ENCODE results near the gene TBC1D5.
A peak's percentile ranks its signal among the peaks of the same experiment; 100 is the strongest.

TBC1D5 gene

DNA sequence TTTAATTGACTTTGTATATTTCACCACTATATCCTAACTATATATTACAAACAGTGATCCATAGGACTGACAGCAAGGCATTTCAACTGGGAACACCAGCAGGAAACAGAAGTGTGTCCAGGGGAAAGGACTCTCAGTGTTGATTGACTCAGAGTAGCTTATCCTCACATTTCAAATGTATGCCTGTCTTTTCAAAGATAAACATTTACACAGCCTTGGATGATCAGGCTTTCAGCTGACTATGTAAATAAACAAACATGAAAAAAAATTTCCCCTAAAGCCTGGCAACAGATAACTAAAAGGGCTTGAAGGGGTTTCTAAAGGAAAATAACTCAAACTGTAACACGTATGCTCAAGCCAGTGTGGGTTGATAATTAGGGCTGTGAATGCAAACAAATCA is 321.8 kb downstream of the TBC1D5 start:
- TF ChIP-seq, protein P1, sequence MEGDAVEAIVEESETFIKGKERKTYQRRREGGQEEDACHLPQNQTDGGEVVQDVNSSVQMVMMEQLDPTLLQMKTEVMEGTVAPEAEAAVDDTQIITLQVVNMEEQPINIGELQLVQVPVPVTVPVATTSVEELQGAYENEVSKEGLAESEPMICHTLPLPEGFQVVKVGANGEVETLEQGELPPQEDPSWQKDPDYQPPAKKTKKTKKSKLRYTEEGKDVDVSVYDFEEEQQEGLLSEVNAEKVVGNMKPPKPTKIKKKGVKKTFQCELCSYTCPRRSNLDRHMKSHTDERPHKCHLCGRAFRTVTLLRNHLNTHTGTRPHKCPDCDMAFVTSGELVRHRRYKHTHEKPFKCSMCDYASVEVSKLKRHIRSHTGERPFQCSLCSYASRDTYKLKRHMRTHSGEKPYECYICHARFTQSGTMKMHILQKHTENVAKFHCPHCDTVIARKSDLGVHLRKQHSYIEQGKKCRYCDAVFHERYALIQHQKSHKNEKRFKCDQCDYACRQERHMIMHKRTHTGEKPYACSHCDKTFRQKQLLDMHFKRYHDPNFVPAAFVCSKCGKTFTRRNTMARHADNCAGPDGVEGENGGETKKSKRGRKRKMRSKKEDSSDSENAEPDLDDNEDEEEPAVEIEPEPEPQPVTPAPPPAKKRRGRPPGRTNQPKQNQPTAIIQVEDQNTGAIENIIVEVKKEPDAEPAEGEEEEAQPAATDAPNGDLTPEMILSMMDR (IDR thresholded peaks at IDR 0.05; ENCODE audit: low read length, missing control alignments) = no peak
- DNase-seq (ENCODE audit: low read depth) = no peak
- no peak overlapping the region for H3K4me3 ChIP-seq (replicated peaks; ENCODE audit: low read depth, low read length)

DNA sequence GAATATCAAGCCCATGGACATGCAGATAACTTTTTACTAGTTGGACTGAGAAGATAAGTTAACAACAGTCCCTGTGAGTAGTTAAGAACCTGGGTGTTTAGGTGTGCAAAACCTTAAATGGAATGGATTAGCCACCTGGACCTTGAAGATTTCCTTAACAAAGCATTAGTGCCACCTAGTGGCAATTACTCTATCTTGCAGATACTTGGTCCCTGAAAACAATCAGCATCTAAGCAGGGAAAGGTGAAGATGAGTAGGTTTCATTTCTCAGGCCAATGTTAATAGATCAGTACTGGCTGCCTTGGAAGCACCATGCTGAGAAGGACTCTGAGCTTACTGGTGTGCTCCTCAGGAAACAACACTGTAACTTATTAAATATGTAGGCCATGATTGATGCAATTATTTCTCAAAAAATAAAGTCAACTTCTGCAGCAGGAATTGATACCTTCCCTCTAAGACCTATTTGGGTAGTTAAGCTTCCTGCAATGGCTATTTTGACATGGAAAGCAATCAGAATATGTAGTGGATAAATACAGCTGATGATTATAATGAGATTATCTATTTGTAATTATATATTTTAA is 329.4 kb downstream of the TBC1D5 start:
- DNase-seq (ENCODE audit: low read depth) = peak; percentile 77
- TF ChIP-seq, protein P1 (IDR thresholded peaks at IDR 0.05; ENCODE audit: low read length, missing control alignments) = peak; percentile 83
- H3K4me3 ChIP-seq (replicated peaks; ENCODE audit: low read depth, low read length) = no peak overlapping the region

DNA sequence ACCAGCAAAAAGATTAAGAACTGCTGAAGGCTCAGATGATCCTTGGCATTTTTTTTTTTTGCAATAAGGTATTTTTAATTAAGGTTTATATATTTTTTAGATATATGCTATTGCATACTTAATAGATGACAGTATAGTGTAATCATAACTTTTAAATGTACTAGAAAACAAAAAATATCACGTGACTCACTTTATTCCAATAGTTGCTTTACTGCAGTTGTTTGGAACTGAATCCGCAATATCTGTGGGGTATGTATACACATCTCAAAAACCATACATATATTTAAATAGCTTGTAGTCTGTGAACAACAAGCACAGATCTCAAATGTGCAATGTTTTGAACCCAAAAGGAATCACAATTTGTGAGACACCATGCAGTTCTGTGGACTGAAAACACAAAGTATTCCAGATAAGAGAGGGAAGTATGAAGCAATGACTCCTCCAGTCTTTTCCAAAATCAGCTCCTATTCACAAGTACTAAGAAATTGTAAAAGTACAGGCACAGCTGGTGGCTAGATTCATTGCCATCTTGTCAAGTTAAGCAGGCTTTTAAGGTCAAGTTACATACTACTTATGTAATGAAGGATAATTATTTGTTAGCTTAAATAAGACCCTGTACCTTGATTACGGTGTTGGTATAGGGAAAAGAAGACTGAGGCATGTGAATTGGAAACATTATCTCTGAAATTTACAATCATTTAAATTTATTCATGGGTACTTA is 331.1 kb downstream of the TBC1D5 start:
- DNase-seq (ENCODE audit: low read depth) = peak; percentile 16
- TF ChIP-seq, protein P1 (IDR thresholded peaks at IDR 0.05; ENCODE audit: low read length, missing control alignments) = no peak
- no peak overlapping the region for H3K4me3 ChIP-seq (replicated peaks; ENCODE audit: low read depth, low read length)

DNA sequence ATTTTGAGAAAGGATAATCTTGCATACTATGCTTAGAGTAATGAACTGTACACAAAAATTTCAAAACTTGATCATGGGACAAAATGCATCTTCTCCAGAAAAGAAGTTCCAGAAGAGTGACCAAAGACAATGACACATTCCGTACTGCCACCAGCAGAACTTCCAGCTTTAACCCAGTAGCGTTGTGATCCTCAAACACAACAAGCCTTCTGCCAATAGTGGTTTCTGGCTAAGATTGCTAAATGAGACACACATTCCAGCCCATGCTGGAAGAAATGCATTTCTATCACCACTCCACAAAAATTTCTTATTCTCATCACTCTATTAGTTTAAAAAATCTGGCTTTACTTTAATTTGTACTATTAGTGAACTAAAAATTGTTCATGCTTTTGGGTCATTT is 334.9 kb downstream of the TBC1D5 start:
- no peak for DNase-seq (ENCODE audit: low read depth)
- no peak overlapping the region for H3K4me3 ChIP-seq (replicated peaks; ENCODE audit: low read depth, low read length)
- TF ChIP-seq, protein P1 (IDR thresholded peaks at IDR 0.05; ENCODE audit: low read length, missing control alignments) = no peak

DNA sequence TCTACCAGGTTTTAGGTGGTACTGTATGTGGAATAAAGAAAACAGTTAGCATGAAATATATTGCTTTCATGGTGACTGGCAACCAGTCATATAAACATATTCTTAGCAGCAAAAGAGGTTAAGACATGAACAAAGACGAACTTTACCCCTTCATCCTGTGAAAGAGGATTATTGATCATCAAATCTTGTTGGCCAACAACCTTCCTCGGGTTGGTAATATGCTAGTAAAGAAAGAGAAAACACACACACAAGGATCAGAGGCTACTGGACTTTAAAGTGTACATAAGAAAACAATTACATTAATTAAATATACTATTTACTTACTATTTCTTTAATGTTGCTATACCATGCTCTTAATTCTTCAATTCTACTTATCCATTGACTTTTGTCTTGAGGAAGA is 337.9 kb downstream of the TBC1D5 start:
- H3K4me3 ChIP-seq (replicated peaks; ENCODE audit: low read depth, low read length) = no peak overlapping the region
- TF ChIP-seq, protein P1 (IDR thresholded peaks at IDR 0.05; ENCODE audit: low read length, missing control alignments) = no peak
- DNase-seq (ENCODE audit: low read depth) = no peak

DNA sequence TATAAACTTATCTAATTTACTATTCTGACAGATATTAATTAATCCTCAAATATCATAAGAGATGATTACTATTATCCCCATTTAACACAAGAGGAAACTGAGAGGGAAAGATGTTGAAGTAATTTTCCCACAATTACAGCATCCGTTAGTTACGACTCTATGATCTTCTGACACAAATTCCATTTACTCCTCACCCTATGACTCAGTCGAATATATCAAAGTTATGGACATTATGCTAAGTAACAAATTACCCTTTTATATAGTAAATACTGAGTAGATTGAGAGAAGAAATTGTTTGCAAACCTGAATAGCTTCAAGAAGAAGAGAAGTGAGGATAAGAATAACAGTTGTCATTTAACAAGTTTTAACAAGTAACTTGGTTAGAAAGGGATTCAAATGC is 340.0 kb downstream of the TBC1D5 start:
- H3K4me3 ChIP-seq (replicated peaks; ENCODE audit: low read depth, low read length) = no peak overlapping the region
- TF ChIP-seq, protein P1 (IDR thresholded peaks at IDR 0.05; ENCODE audit: low read length, missing control alignments) = no peak
- no peak for DNase-seq (ENCODE audit: low read depth)

DNA sequence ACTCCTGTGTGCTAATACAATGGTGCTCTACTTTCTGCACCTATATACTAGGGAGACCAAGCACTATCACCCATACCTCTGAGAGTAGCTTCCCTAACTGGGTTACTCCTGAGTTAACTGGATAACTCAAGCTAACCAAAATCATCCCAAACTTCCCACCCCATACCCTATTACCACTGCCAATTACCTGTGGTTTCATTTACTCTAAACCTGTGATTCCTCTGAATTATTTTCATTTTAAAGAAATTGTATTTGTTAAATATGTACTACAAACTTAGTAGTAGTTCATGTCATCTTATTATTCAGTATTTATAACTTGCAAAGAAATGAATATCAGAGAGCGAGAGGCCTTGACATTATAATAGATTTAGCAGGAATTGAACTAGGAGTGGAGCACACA is 340.5 kb downstream of the TBC1D5 start:
- DNase-seq (ENCODE audit: low read depth) = no peak

More for the DNA sequence above, 340.5 kb downstream of the TBC1D5 start:
- H3K4me3 ChIP-seq (replicated peaks; ENCODE audit: low read depth, low read length) = no peak overlapping the region
- TF ChIP-seq, protein P1 (IDR thresholded peaks at IDR 0.05; ENCODE audit: low read length, missing control alignments) = no peak

All from fibroblast of pulmonary artery (primary cell).